Ascending aorta (tissue), 2 donors: ENCODE results near the gene ERP44. TPM values are rescaled to one million over a fixed set of nuclear protein-coding genes. Genes with fewer than 3 reads are reported as not detected.

Source experiments
- DNase-seq, 2 donors: peaks; one replicate each; pipeline ENCODE4 v3.0.0-alpha.2; 2019; ENCODE audit warnings: low spot score in 2 of 2
- H3K27ac ChIP-seq, 2 donors: fragments of 200-600 bp; sonication (generic); one replicate each; pipeline ENCODE4 v1.5.1; 2016 to 2017; ENCODE audit warnings: mild to moderate bottlenecking in 1 of 2
- H3K27me3 ChIP-seq: fragments of 200-600 bp; sonication (generic); one replicate; pipeline ENCODE4 v1.5.1; 2017
- H3K36me3 ChIP-seq, 2 donors: fragments of 200-600 bp; sonication (generic); one replicate each; pipeline ENCODE4 v1.5.1; 2016
- H3K4me1 ChIP-seq, 2 donors: fragments of 200-600 bp; sonication (generic); one replicate each; pipeline ENCODE4 v1.5.1; 2016 to 2017; ENCODE audit warnings: mild to moderate bottlenecking in 1 of 2
- H3K4me3 ChIP-seq, 2 donors: fragments of 200-600 bp; sonication (generic); one replicate each; pipeline ENCODE4 v1.5.1; 2016 to 2017; ENCODE audit warnings: mild to moderate bottlenecking in 1 of 2
- H3K9me3 ChIP-seq, 2 donors: fragments of 200-600 bp; sonication (generic); one replicate each; pipeline ENCODE4 v1.5.1; 2016
- CTCF ChIP-seq, 3 experiments: fragments of 200-600 bp in 2 of 3; fragments of 450-650 bp in 1 of 3; sonication (generic) in 2 of 3; IDR thresholded peaks; one replicate each; pipeline ENCODE4 v1.5.1; 2016 to 2019; ENCODE audit warnings: antibody characterized with exemption in 3 of 3, mild to moderate bottlenecking in 1 of 3, moderate library complexity in 1 of 3
- intact Hi-C: fragments of 100-400 bp; cut with DNase I; formaldehyde crosslinking; loops from one replicate; pipeline ENCODE4 v1.15.1; 2023
- total RNA-seq: library from RNA; depleted of rRNA; stranded (reverse); fragments of >200 nt; gene quantifications from one replicate; pipeline ENCODE4 v1.1.0, GENCODE V29; 2016

The ERP44 gene
- total RNA-seq, 1 donor from 2014 or later = 10.7 TPM

GRCh38 chr9:99931155-99931840, 167.5 kb downstream of the ERP44 start:
- no peaks in the 10 kb centered on the region for H3K27me3 ChIP-seq
- no peak for TF ChIP-seq CTCF (IDR thresholded peaks at IDR 0.05)
- H3K27ac ChIP-seq = no peak overlapping the region
- peaks cover 3 to 14% of the 10 kb centered on the region in 2 donors for H3K9me3 ChIP-seq
- H3K4me3 ChIP-seq = no peak overlapping the region
- H3K36me3 ChIP-seq = peaks cover 5 to 20% of the 10 kb centered on the region in 2 donors
- intact Hi-C loops = no loop called here
- DNase-seq = no peak
- H3K4me1 ChIP-seq = no peaks in the 10 kb centered on the region

GRCh38 chr9:99929652-99930051, 169.1 kb downstream of the ERP44 start:
- Histone ChIP-seq H3K36me3 (peaks cover 5 to 31% of the 10 kb centered on the region in 2 donors), H3K27ac (no peak overlapping the region), H3K4me3 (no peak overlapping the region), H3K4me1 (no peaks in the 10 kb centered on the region), H3K9me3 (peaks cover 3 to 22% of the 10 kb centered on the region in 2 donors), H3K27me3 (no peaks in the 10 kb centered on the region)
- DNase-seq = no peak
- TF ChIP-seq CTCF (IDR thresholded peaks at IDR 0.05) = no peak
- intact Hi-C loops = no loop called here

Other genes starting within 250 kb of the ERP44 start
- gene STX17, start 192.3 kb downstream of the ERP44 start, total RNA-seq = 24.9 TPM
- gene INVS, start 243 bp upstream of the ERP44 start, total RNA-seq = 8.5 TPM